ENCODE data around the gene TCP11L1.

- TF ChIP-seq CTCF (IDR thresholded peaks at IDR 0.05 in 4 of 5, conservative IDR thresholded peaks at IDR 0.05 in 1 of 5) = no peak
- no peak for TF ChIP-seq POLR2A (IDR thresholded peaks at IDR 0.05)
Observed at GRCh38 chr11:33055375-33055774, 16.0 kb downstream of the TCP11L1 start.
